HG03520 (cell line): ENCODE data around the gene DNAAF5.
"Not testable (repeated sequence)": the region's sequence is repeated elsewhere in the genome, so short reads cannot be mapped to it uniquely, and the experiment has no call there.

Experiments used
- ATAC-seq: cut with Tn5 transposase; IDR thresholded peaks from one replicate; pipeline ENCODE4 v1.9.1; 2021; ENCODE audit warnings: mild to moderate bottlenecking, moderate library complexity; ENCODE audit not compliant: unreplicated experiment

The DNAAF5 gene

DNA sequence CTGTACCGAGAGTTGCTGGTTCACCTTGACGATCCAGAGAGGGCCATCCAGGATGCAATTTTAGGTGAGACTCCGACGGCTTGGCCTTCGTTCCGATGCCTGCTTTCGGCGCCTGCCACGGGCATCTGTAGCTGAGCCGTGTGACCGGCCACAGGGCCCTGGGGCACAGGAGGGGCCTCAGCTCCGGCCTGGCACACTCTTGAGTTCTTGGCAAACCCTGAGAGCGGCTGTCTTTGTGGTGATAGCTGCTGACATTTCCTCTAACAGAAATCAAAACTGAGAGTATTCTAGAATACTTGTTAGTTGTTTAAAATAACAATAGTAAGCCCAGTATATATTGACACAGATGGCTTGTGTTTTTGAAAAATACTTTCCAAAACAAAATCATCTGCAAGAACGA is 53.6 kb downstream of the DNAAF5 start:
- no peak for ATAC-seq

DNA sequence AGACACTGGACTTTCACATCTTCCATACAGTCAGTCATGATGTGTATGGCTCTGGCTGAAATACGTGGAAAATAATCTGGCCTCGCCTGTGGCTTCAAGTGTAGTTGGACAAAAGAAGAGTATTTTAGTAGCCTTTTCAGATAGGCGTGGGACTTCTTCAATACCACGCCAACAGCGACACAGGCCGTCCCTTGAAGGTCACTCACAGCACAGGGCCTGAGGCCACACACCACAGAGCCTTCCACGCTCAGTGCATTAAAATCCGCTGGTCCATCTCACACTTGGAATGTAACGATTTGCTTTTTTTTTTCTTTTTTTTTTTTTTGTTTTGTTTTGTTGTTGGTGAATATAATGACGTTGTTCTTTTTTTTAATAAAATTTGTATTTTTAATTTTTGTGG is 54.0 kb downstream of the DNAAF5 start:
- no peak for ATAC-seq

DNA sequence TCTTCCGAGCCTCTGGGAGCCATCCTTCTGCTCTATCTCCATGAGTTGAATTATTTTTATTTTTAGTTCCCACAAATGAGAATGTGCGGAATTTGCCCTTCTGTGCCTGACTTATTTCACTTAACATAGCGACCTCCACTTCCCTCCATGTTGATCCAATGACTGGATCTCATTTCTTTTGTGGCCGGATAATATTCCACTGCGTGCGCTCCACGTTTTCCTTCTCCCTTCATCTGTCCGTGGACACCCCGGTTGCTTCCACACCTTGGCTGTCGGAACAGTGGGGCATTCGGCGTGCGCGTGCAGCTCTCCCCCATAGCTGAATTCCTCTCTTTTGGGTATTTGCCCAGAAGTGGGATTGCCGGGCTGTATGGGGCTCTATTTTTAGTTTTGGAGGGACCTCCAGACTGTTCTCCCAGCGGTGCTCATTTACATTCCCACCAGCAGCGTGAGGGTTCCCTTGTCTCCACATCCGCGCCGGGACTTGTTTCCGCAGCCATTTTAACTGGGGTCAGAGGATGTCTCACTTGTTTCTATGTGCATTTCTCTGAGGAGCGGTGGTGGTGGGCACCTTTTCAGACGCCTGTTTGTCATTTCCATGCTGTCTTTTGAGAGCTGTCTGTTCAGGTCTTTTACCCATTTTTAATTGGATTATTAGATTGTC is 54.8 kb downstream of the DNAAF5 start:
- no peak for ATAC-seq

DNA sequence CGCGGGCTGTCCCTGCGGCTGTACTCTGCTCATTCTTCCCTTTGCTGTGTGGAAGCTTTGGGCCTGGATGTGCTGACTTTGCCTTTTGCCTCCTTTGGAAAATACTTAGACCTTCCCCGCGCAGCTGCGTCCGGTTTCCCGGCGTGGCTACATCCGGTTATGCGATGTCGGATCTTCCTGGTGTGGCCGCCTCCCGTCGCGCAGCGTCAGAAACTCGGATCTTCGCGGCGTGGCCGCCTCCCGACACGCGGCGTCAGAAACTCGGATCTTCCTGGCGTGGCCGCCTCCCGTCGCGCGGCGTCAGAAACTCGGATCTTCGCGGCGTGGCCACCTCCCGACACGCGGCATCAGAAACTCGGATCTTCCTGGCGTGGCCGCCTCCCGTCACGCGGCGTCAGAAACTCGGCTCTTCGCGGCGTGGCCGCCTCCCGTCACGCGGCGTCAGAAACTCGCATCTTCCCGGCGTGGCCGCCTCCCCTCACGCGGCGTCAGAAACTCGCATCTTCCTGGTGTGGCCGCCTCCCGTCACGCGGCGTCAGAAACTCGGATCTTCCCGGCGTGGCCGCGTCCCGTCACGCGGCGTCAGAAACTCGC is 55.5 kb downstream of the DNAAF5 start:
- no peak for ATAC-seq

DNA sequence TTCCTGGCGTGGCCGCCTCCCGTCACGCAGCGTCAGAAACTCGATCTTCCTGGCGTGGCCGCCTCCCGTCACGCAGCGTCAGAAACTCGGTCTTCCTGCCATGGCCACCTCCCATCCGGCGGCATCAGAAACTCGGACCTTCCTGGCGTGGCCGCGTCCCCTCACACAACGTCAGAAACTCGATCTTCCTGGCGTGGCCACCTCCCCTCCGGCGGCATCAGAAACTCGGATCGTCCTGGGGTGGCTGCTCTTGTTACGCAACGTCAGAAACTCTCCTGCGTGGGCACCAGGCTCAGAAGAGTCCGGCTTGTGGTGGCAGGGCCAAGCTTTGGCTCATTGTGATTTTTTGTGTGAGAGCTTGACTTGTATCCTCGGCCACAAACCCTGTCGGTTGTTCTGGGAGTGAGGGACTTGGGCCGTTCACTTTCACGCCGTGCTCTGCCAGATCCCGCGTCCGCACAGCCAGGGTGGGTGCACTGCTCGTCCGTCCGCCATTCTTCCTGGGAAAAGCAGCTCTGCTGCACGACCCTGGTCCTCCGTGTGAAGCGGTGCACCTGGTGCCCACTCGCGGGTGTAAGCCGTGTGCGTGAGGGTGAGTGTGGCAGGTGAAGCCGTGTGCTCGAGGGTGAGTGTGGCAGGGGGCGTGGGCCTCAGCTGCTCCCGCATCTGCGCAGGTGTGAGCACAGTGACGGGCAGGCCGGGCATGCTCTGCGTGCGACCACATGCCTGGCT is 56.4 kb downstream of the DNAAF5 start:
- no peak for ATAC-seq

DNA sequence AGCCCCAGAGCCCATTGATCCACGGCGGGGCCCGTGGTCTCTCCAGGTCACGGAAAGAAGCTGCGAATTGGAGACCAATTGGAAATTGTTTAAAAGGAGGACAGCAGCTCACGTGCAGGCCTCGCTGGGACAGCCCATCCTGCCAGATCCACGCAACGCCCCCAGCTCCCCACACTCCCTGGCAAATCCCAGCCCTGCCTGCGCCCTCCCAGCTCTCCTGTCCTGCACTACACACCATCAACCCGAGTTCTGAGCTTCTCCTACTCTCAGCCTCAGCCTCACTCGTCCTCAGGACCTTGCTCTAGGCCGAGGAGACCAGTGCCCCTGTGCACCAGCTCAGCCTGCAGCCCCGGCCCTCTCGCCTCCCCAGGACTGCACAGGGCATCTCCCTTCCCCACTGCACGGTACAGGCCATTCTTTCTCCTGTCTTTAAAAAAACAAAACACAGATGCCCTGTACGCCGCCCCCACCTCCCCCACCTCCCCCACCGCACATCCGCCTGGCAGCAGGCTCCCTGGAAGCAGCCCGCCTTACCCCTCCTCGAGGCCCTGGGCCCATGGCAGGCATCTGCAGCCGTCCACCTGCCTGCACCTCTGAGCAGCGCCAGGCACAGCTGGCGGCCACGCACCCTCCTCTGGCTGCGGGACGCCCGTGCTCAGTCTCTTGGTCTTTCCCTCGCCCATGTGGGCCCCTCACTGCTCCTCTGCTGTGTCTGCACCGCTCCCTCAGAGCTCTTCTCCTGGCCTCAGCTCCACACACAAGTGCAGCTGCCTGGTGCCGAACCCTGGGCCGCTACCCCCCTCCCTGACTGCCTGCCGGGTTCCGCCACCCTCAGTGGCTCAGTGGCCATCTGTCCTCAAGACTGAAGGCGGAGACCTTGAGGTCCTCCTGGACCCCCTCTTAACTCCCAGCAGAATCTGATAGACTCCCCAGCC is 57.3 kb downstream of the DNAAF5 start:
- no peak for ATAC-seq

DNA sequence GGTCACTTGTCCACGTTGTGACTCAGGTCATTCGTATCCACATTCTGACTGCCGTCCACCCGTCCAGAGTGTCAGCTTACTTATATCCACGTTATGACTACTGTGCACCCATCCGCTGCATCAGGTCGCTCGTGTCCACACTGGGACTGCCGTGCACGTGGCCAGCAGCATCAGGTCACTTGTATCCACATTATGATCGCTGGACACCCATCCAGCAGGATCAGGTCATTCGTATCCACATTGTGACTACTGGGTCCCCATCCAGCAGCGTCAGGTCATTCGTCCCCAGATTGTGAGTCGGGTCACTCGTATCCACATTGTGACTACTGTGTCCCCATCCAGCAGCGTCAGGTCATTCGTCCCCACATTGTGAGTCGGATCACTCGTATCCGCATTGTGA is 58.5 kb downstream of the DNAAF5 start:
- no peak for ATAC-seq

DNA sequence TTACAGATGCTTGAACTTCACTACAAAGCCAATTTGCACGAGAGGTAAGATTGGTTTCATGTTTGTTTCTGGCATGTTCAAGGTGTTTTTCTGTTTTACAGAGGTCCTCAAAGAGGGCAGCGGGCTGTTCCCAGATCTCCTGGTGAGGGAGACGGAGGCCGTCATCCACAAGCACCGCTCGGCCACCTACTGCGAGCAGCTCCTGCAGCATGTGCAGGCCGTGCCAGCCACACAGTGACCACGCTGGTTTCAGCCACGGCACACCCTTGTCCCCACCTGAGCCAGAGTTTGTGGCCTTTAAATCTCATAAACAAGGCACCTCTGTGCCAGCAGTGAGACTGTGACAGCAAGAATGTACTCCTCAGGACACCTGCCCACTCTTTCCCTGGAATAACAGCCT is 58.9 kb downstream of the DNAAF5 start:
- ATAC-seq = no peak

DNA sequence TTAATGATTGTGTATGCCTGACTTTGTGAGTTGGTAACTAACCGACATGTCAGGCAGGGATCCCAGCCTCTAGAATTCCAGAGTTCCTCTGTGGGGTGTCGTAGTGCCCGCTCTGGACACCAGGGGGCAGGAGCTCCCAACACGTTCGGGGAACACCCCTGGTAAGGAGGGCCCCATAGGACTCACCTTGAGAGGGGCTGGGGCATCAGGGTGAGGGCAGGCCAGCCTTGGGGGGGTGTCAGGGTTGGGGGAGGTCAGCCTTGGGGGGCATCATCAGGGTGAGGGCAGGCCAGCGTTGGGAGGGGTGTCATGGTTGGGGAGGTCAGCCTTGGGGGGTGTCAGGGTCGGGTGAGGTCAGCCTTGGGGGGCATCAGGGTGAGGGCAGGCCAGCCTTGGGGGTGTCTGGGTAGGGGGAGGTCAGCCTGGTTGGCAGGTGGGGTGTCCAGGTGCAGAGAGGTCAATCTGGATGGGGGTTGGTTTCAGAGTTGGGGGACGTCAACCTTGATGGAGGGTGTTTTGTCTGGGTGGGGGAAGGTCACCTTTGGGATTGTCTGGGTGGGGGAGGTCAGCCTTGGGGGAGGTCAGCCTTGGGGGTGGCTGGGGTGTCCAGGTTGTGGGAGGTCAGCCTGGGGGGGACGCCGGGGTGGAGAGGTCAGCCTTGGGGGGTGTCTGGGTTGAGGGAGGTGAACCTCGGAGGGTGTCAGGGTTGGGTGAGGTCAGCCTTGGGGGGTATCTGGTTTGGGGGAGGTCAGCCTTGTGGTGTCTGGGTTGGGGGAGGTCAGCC is 60.2 kb downstream of the DNAAF5 start:
- no peak for ATAC-seq

DNA sequence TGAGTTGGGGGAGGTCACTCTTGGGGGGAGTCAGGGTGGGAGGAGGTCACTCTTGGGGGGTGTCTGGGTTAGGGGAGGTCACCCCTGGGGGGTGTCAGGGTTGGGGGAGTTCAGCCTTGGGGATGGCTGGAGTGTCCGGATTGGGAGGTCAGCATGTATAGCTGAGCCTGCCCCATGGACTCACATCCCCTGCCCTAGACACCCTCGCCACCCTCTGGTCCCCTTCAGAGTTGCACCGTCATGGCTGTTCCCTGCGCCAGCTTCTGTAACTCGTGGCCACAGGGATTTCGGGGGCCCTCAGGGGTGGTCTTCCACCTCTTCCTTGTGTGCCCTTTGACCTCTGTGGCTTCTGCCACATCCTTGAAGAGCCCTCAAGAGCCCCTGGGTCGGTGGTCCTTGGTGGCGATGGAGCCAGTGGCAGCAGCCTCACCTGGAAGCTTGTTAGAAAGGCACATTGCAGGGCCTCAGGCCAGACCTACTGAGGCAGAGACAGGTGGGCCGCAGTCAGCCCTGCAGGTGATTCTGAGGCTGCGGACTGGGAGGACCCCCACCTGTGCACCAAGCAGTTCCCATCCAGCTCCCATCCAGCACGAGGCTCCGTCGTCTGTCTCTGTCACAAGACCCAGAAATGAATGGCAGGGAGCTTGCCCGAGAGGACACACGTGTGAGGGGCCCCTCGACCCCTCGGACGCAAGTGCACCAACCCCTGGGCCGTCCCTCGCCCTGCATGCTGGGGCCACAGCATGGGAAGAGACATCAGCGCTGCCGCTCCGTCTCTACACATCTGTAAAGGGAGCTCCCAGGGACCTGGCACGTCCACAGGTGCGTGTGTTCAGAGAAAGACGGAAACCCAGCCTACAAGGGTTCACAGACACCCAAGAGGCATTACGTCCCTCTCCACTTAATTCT is 61.1 kb downstream of the DNAAF5 start:
- ATAC-seq = no peak

DNA sequence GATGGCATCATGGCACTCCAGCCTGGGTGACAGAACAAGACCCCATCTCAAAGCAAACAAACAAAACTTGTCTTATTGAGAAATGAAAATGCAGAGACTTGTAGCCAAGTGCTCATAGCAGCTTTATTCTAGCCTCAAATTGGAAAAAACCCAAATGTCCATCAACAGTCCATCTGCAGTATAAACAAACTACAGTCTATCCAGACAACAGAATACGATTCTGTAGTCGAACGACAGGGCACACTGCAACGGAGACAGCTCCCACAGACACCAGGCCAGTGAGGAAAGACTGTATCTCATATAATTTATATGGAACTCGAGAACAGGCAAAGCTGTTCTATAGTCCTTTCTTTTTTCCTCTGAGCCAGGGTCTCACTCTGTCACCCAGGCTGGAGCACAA is 65.0 kb downstream of the DNAAF5 start:
- ATAC-seq = no peak

DNA sequence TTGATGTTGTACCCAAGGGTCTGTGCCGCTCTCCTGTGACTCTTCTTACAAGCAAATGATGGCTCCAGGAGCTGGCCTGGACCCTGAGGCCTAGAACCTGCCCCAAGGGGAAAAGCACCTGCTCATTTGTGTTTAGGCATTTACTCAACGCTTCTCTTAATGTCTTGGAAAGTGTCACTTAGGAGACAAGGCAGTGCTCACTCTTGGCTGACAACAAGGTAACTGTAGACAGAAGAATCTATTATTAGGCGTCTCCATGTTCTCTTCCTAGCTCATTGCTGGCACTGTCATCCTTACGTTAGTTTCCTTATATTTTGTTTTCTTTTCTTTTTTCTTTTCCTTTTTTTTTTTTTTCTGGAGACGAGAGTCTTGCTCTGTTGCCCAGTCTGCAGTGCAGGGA is 67.7 kb downstream of the DNAAF5 start:
- no peak for ATAC-seq

DNA sequence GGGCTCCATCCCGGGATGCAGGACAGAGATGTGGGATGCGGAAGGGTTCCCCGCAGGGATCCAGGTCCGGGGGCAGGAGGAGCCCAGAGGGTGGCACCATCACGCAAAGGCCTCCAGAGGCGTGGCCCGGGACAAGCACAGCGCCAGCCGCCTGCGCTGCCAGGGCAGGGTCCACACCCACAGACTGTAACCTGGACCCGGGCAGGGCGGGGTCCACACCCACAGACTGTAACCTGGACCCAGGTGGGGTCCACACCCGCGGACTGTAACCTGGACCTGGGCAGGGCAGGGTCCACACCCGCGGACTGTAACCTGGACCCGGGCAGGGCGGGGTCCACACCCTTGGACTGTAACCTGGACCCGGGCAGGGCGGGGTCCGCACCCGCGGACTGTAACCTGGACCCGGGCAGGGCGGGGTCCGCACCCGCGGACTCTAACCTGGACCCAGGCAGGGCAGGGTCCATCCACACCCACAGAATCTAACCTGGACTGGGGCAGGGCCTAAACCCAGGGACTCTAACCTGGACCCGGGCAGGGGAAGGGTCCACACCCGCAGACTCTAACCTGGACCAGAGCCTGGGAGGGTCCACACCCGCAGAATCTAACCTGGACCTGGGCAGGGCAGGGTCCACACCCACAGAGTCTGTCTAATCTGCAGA is 68.3 kb downstream of the DNAAF5 start:
- no peak for ATAC-seq

DNA sequence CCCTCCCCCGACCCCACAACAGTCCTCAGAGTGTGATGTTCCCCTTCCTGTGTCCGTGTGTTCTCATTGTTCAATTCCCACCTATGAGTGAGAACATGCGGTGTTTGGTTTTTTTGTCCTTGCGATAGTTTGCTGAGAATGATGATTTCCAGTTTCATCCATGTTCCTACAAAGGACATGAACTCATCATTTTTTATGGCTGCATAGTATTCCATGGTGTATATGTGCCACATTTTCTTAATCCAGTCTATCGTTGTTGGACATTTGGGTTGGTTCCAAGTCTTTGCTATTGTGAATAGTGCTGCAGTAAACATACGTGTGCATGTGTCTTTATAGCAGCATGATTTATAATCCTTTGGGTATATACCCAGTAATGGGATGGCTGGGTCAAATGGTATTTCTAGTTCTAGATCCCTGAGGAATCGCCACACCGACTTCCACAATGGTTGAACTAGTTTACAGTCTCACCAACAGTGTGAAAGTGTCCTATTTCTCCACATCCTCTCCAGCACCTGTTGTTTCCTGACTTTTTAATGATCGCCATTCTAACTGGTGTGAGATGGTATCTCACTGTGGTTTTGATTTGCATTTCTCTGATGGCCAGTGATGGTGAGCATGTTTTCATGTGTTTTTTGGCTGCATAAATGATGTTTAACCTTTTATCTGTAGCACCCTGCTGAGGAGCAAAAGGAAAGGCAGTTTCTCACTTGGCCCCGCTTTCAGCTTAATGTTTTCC is 70.1 kb downstream of the DNAAF5 start:
- ATAC-seq = not testable (repeated sequence)

DNA sequence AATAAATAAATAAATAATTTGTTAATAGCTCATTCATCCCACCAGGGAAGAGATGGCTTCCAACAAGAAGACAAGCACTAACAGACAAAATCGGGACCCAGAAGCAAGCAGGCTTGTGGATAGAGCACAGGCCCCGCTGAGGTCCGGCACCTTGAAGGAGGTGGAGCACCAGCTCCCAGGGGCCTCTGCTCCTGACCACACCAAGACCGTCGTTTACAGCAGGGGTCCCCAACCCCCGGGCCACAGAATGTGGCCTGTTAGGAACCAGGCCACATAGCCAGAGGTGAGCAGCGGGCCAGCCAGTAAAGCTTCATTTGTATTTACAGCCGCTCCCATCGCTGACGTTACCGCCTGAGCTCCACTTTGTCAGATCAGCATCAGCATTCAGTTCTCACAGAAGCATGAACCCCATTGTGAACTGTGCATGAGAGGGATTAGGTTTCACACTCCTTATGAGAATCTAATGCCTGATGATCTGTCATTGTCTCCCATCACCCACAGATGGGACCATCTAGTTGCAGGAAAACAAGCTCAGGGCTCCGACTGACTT is 72.5 kb downstream of the DNAAF5 start:
- no peak for ATAC-seq

DNA sequence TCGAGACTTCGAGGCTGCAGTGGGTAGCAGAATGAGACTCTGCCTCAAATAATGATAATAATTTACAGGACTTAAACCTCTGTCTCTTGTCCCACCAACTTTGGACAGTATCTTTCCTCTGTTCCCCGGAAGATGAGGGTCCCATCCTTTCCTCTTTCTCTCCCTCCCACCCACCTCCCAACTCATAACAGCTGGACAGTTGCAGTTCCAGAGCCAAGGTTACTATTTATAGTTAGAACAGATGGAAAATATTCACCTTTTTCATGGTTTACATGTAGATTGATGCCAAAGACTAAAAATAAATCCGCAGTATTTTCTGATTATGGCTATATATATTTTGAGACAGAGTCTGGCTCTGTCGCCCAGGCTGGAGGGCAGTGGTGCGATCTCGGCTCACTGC is 74.2 kb downstream of the DNAAF5 start:
- ATAC-seq = no peak

DNA sequence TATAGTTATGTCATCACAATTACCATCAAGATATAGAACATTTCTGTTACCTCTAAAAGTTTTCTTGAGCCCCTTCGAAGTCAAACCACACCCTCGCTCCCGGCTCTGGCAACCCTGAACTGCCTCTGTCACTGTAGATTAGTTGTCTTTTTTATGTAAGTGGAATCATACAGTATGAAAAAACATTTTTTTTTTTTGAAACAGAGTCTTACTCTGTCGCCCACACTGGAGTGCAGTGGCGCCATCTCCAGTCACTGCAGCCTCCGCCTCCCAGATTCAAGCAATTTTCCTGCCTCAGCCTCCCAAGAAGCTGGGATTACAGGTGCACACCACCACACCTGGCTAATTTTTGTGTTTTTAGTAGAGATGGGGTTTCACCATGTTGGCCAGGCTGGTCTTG is 74.9 kb downstream of the DNAAF5 start:
- not testable (repeated sequence) for ATAC-seq

DNA sequence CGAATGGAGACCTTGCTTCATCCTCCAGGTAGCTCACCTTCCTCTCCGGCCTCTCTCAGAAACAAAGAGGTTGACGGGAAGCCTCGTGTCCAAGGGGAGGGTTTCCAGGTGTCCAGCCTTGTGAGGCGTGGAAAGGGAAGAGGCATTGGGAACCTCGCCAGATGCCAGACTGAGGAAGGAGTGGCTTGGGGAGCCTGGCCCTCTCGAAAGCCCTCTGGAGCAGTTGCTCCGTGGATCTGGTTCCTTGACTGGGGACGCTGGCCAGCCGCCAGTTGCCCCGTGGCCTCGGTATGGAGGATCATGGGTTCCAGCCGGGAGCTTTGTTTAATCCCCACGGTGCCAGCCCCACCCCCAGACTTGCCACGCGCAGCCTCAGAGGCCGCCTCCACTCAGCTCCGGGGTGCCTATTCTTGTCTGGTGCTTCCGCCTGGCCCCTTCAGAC is 75.5 kb downstream of the DNAAF5 start:
- ATAC-seq = no peak
